Dedifferentiated amniotic fluid mesenchymal stem cell (primary cell): ENCODE results near the gene C9orf50.
"Not testable (repeated sequence)": the region's sequence is repeated elsewhere in the genome, so short reads cannot be mapped to it uniquely, and the experiment has no call there.

ENCODE experiments used
- DNase-seq: peaks from one replicate; pipeline ENCODE4 v3.0.0-alpha.2; 2016; ENCODE audit errors: extremely low spot score

The C9orf50 gene

GRCh38 chr9:129620669-129621295 is at the start of gene C9orf50:
Gene C9orf50, minus strand, starts transcription at chr9:129621101. Its CDS starts 527 bp downstream, at chr9:129620574.
- no peak for DNase-seq

GRCh38 chr9:129669946-129670345 is 49.0 kb upstream of the C9orf50 start:
- peak; percentile 74 for DNase-seq

GRCh38 chr9:129669141-129669718 is 48.3 kb upstream of the C9orf50 start:
- DNase-seq = peak; percentile 77

- DNase-seq = no peak
Measured at GRCh38 chr9:129667850-129668249, 46.9 kb upstream of the C9orf50 start.

GRCh38 chr9:129667378-129667777 is 46.5 kb upstream of the C9orf50 start:
- no peak for DNase-seq

- DNase-seq = no peak
Measured at GRCh38 chr9:129666575-129666974, 45.7 kb upstream of the C9orf50 start.

GRCh38 chr9:129665814-129666520 is 45.1 kb upstream of the C9orf50 start:
- DNase-seq = no peak

- peak; percentile 50 for DNase-seq
Measured at GRCh38 chr9:129665389-129665775, 44.5 kb upstream of the C9orf50 start, which contains the start of gene PRRX2. Gene PRRX2, plus strand, starts transcription at chr9:129665647. Its CDS starts 221 bp downstream, at chr9:129665868.

- no peak for DNase-seq
Measured at GRCh38 chr9:129664746-129665388, 44.0 kb upstream of the C9orf50 start.

GRCh38 chr9:129662239-129662638 is 41.3 kb upstream of the C9orf50 start:
- DNase-seq = not testable (repeated sequence)

- DNase-seq = no peak
Measured at GRCh38 chr9:129661029-129661428, 40.1 kb upstream of the C9orf50 start.

- peak; percentile 51 for DNase-seq
Measured at GRCh38 chr9:129656795-129657390, 36.0 kb upstream of the C9orf50 start.

GRCh38 chr9:129655696-129656095 is 34.8 kb upstream of the C9orf50 start:
- DNase-seq = no peak

- DNase-seq = no peak
Measured at GRCh38 chr9:129655154-129655553, 34.3 kb upstream of the C9orf50 start.

- no peak for DNase-seq
Measured at GRCh38 chr9:129654554-129655040, 33.7 kb upstream of the C9orf50 start.

- no peak for DNase-seq
Measured at GRCh38 chr9:129653823-129654553, 33.1 kb upstream of the C9orf50 start.

GRCh38 chr9:129650680-129651235 is 29.9 kb upstream of the C9orf50 start:
- no peak for DNase-seq

- peak; percentile 39 for DNase-seq
Measured at GRCh38 chr9:129649726-129650679, 29.1 kb upstream of the C9orf50 start.

GRCh38 chr9:129648764-129649115 is 27.8 kb upstream of the C9orf50 start:
- DNase-seq = no peak
